ENCODE results near the gene TPD52L2.
"Not testable (repeated sequence)": the region's sequence is repeated elsewhere in the genome, so short reads cannot be mapped to it uniquely, and the experiment has no call there.

TPD52L2 gene

DNA sequence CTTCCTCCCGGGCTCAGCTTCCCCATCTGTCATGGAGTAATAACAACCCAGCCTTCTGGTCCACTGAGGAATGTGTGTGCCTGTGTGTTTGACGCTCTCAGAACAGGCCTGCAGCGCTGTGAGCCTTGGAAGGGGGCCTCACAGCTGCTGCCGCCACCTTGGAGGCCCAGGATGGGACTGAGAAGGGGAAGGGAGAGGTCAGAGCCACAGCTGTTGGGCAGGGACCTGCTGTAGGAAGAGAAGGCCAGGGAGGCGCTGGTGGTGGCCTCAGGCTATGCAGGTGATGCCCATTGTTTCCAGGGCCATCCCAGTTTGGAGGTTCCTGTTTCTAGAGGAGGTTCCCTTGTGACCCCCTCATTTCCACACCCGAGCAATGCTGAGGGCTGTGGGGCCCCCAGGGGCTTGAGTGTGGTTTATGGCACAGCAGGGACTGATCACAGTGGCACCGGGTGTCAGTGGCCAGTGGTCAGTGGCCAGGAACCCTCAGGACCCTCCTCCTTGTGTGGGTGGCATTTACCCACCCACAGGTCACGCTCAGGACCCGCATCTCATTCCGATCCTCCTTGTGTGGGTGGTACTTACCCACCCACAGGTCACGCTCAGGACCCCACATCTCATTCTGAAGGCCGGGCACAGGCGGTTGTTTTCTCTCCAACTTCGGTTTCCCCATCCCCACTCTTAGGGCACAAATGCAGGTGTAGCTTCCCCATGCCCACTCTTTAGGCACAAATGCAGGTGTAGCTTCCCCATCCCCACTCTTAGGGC, 14.0 kb downstream of the TPD52L2 start:
- H3K4me3 ChIP-seq (ENCODE audit: low read depth, low read length) = no peak overlapping the region
- TF ChIP-seq, protein P1, sequence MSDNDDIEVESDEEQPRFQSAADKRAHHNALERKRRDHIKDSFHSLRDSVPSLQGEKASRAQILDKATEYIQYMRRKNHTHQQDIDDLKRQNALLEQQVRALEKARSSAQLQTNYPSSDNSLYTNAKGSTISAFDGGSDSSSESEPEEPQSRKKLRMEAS (IDR thresholded peaks at IDR 0.05; ENCODE audit: low read depth, low read length) = no peak
- no peak for TF ChIP-seq MYC (IDR thresholded peaks at IDR 0.05; ENCODE audit: low read depth, low read length)
- TF ChIP-seq, protein P2, sequence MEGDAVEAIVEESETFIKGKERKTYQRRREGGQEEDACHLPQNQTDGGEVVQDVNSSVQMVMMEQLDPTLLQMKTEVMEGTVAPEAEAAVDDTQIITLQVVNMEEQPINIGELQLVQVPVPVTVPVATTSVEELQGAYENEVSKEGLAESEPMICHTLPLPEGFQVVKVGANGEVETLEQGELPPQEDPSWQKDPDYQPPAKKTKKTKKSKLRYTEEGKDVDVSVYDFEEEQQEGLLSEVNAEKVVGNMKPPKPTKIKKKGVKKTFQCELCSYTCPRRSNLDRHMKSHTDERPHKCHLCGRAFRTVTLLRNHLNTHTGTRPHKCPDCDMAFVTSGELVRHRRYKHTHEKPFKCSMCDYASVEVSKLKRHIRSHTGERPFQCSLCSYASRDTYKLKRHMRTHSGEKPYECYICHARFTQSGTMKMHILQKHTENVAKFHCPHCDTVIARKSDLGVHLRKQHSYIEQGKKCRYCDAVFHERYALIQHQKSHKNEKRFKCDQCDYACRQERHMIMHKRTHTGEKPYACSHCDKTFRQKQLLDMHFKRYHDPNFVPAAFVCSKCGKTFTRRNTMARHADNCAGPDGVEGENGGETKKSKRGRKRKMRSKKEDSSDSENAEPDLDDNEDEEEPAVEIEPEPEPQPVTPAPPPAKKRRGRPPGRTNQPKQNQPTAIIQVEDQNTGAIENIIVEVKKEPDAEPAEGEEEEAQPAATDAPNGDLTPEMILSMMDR (IDR thresholded peaks at IDR 0.05; ENCODE audit: low read depth, low read length) = no peak
- TF ChIP-seq POLR2A (IDR thresholded peaks at IDR 0.05; ENCODE audit: extremely low read depth, insufficient read length) = no peak
- DNase-seq (ENCODE audit: low read depth) = no peak

DNA sequence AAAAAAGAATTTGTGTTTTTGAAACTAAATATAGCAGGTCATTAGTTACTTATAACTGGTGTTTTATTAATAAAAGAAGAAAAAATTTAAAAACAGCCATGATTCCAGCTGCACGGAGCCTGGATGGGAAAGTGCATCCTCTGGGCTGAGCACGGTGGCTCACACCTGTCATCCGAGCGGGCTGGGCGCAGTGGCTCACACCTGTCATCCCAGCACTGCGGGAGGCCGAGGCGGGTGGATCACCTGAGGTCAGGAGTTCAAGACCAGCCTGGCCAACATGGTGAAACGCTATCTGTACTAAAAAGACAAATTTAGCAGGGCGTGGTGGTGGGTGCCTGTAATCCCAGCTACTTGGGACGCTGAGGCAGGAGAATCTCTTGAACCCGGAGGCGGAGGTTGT, 15.8 kb downstream of the TPD52L2 start:
- not testable (repeated sequence) for H3K4me3 ChIP-seq (ENCODE audit: low read depth, low read length); DNase-seq (ENCODE audit: low read depth)

DNA sequence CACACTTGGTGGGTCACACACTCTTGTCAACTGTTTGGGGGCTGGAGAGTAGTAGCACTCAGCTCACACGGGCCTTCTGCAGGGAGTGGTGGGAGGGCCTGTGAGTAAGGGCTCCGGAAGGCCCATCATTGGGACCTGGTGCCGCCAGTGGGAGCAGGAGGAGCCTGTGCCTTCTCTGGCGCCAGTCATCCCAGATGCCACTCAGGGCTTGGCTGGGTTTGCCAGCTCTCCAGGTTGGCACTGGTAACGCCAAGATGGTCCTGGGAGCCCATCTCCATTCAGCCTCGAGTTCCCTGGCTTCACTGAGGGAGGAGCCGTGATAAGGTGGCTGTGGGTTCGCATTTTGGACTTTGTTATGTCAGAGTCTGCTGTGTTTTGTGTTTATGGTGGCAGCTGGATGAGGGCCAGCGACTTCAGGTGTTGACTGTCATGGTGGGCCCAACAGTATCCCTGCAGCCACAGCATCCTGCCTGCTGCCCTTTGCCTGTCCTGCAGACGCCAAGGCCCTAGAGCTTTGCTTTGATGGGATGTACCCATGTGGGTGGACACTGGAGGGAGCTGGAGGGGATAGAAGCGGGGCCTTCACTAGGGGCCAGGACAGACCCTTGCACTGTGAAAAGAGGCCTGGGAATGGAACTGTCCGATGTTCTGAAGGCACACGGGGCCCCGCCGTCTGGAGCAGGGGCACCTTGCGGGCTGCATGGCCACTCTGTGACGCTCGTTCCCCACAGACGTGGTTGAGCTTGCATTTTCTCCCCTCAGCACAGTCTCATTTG, 16.6 kb downstream of the TPD52L2 start:
- no peak for DNase-seq (ENCODE audit: low read depth)
- TF ChIP-seq POLR2A (IDR thresholded peaks at IDR 0.05; ENCODE audit: extremely low read depth, insufficient read length) = no peak
- no peak for TF ChIP-seq MYC (IDR thresholded peaks at IDR 0.05; ENCODE audit: low read depth, low read length)
- TF ChIP-seq, protein P1 (IDR thresholded peaks at IDR 0.05; ENCODE audit: low read depth, low read length) = no peak
- TF ChIP-seq, protein P2 (IDR thresholded peaks at IDR 0.05; ENCODE audit: low read depth, low read length) = no peak

DNA sequence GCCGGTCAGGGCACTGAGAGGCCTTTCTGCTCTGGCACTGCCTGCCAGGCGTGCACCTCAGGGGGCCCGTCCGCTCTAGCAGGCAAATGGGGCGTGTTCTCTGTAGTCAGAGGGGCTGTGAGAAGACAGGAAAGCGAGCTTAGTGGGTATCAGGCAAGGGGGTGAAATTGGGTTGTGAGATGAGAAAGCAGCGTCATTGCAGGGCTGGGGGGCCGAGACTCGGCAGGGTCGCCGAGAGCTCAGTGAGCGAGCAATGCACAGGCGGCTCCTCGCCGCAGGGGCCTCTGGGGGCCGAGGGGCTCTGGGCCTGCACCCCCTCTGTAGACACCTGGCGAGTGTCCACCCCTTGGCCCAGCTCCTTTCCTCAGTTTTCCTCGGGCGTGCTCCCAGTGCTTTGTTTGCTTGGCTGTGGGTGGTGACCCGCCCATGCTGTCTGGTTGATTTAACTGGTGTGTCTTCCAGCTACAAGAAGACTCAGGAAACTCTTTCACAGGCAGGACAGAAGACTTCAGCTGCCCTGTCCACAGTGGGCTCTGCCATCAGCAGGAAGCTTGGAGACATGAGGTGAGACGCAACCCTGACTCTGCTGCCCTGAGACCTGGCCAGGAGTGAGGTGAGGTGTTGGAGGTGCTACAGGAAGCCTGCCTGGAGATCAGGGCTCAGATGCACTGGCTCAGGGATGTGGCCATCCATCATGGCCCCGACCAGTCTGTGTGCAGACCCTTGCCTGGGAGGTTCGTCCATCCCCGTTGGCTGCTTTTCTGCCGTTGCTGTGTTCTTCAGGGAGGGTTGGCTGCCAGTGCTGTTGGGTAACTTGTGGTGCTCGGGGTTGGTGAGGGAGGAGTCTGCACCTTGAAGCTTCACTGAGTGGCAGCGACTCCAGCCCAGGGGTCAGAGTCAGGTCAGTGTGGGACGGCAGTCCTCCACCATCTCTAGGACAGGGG, 17.5 kb downstream of the TPD52L2 start:
- H3K4me3 ChIP-seq (ENCODE audit: low read depth, low read length) = no peak overlapping the region
- TF ChIP-seq, protein P1 (IDR thresholded peaks at IDR 0.05; ENCODE audit: low read depth, low read length) = no peak
- TF ChIP-seq, protein P2 (IDR thresholded peaks at IDR 0.05; ENCODE audit: low read depth, low read length) = no peak
- no peak for TF ChIP-seq MYC (IDR thresholded peaks at IDR 0.05; ENCODE audit: low read depth, low read length)
- no peak for DNase-seq (ENCODE audit: low read depth)

More for the DNA sequence above, 16.6 kb downstream of the TPD52L2 start:
- no peak overlapping the region for H3K4me3 ChIP-seq (ENCODE audit: low read depth, low read length)

DNA sequence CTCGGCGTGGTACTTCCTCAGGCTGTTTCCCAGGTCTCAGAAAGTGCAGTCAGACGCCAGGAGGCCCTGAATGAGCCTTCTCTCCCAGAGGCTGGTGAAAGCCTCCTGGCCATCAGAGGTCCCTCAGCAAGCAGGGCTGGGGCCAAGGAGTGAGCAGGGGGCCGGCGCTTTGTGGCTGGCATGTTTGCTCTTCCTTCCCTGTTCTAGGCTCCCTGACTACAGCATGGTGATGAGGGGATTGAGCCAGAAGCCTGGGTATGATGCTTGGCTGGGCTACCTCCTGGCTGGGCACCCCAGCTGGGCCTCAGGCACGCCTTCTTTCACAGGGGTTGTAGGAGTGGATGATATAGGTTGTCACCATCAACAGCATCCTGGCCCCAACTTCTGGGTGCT, 18.1 kb downstream of the TPD52L2 start:
- TF ChIP-seq, protein P2 (IDR thresholded peaks at IDR 0.05; ENCODE audit: low read depth, low read length) = no peak
- TF ChIP-seq MYC (IDR thresholded peaks at IDR 0.05; ENCODE audit: low read depth, low read length) (no peak), POLR2A (IDR thresholded peaks at IDR 0.05; ENCODE audit: extremely low read depth, insufficient read length) (no peak)
- TF ChIP-seq, protein P1 (IDR thresholded peaks at IDR 0.05; ENCODE audit: low read depth, low read length) = no peak

More for the DNA sequence above, 18.1 kb downstream of the TPD52L2 start:
- H3K4me3 ChIP-seq (ENCODE audit: low read depth, low read length) = no peak overlapping the region
- DNase-seq (ENCODE audit: low read depth) = no peak
